ENCODE measurements around the gene HOXA10. TPM values are rescaled to one million over a fixed set of nuclear protein-coding genes. Genes with fewer than 3 reads are reported as not detected.

Gene HOXA10
- total RNA-seq, 2 experiments from 2014 or later: not detected

- Mint-ChIP-seq H3K4me1 (ENCODE audit: low read depth) (peaks cover 16% of the 10 kb centered on the region), H3K36me3 (ENCODE audit: low read depth) (no peaks in the 10 kb centered on the region), H3K27ac (no peak overlapping the region), H3K27me3 (ENCODE audit: low read depth) (peaks cover 79% of the 10 kb centered on the region), H3K4me3 (no peak overlapping the region), H3K9me3 (no peaks in the 10 kb centered on the region)
- no peak for DNase-seq
- intact Hi-C loops (cut with micrococcal nuclease): loop anchor here (2.0 to 5.0 kb wide), 3 partner anchors 366 to 881 kb away; no protein-coding TSS in a partner anchor
- CTCF ChIA-PET: interaction anchor here (0.8 to 2.4 kb wide), 12 partner anchors 11 to 709 kb away, joined by 3 to 12 read pairs (median 4); partner anchors contain the start of gene EVX1
Observed at GRCh38 chr7:27211084-27211446, 36.9 kb upstream of the HOXA10 start.

DNA sequence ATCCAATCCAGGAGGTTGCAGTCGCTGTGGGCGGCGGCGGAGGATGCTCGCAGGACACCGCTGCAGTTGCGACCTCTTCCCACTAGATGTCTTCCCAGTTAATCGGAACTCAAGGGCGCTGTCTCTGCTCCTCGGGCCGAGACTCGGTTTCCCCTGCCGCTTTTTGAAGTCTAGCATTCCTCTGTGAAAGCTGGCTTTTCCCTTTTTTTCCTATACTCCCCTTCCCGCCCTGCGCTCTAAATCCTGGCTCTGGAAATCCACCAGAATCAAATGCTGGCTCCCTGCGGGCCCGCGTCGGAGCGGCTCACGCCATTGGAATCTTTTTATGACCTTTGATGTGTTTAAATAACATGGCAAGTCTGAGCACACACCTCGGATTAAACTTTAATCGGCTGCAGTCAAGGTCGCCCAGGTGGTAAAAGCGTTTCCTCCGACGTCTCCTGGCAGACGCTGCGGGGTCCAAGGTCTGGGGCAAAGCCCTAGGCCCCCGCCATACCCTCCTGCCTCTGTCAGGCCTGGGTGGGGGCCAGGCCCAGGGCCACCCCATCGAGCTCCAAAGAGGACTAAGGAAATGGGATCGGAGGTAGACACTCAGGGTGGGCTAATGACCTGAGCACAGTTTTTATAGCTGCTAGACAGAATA, 36.4 kb upstream of the HOXA10 start:
- DNase-seq: peak; percentile 67
- no peaks in the 10 kb centered on the region for H3K9me3 Mint-ChIP-seq
- H3K4me1 Mint-ChIP-seq (ENCODE audit: low read depth): peaks cover 20% of the 10 kb centered on the region
- H3K36me3 Mint-ChIP-seq (ENCODE audit: low read depth): no peaks in the 10 kb centered on the region
- CTCF ChIA-PET: interaction anchor here (0.6 to 2.4 kb wide), 16 partner anchors 11 to 1577 kb away, joined by 3 to 12 read pairs (median 4); partner anchors contain the start of gene EVX1
- H3K27ac Mint-ChIP-seq: no peak overlapping the region
- intact Hi-C loops (cut with micrococcal nuclease): loop anchor here (2.0 to 5.0 kb wide), 3 partner anchors 366 to 882 kb away; no protein-coding TSS in a partner anchor
- H3K4me3 Mint-ChIP-seq: no peak overlapping the region
- H3K27me3 Mint-ChIP-seq (ENCODE audit: low read depth): peaks cover 80% of the 10 kb centered on the region

DNA sequence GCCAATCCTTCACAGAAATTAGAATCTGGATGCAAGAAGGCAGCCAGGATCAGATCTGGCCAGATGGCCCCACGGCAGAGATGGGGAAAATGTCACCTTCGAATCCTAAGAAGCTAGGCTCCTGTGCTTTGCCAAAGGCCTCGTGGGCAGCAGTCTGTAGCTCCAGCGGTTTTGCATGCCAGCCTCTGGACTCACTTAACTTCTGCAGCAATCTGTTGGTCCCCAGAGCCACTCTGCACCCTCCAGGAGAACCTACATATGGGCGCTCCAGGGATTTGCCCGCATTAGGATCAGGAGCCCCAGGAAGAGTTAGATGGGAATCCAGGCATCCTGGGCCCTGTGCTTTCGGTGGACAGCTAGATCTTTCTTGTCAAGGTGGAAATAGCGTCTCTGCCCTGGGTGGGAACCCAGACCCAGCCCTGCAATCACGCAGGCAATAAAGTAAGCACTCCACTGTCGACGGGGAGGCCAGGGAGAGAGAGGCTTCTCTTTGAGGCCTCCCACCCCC, 35.9 kb upstream of the HOXA10 start:
- CTCF ChIA-PET: interaction anchor here (0.6 to 2.4 kb wide), 15 partner anchors 11 to 1577 kb away, joined by 3 to 12 read pairs (median 4); no protein-coding TSS in a partner anchor
- H3K36me3 Mint-ChIP-seq (ENCODE audit: low read depth): no peaks in the 10 kb centered on the region
- DNase-seq: no peak
- H3K4me1 Mint-ChIP-seq (ENCODE audit: low read depth): peaks cover 22% of the 10 kb centered on the region
- intact Hi-C loops (cut with micrococcal nuclease): loop anchor here (2.0 to 5.0 kb wide), 3 partner anchors 367 to 882 kb away; no protein-coding TSS in a partner anchor
- H3K27me3 Mint-ChIP-seq (ENCODE audit: low read depth): peaks cover 84% of the 10 kb centered on the region
- no peak overlapping the region for H3K4me3 Mint-ChIP-seq
- no peak overlapping the region for H3K27ac Mint-ChIP-seq
- H3K9me3 Mint-ChIP-seq: no peaks in the 10 kb centered on the region

DNA sequence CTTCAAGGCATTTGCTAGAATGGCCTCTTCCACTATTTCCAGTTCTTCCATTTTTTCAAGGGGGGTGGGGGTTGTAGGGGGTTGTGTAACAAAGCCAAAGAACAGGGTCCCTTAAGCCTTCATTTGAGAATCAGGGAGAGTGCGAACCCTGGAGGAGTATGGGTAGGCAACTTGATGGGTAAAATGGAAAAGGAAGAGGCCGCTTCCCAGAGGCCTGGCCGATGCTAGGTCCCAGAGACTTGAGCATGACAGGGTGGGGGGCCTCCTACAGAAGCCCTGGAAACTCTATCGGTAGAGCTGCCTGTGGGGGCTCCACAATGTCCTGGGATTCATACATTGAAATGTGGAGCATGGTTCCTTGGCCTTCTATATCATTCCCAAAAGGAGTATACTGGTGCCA, 34.9 kb upstream of the HOXA10 start:
- Mint-ChIP-seq H3K4me3 (no peak overlapping the region), H3K27me3 (ENCODE audit: low read depth) (peaks cover 88% of the 10 kb centered on the region), H3K36me3 (ENCODE audit: low read depth) (no peaks in the 10 kb centered on the region), H3K9me3 (no peaks in the 10 kb centered on the region), H3K4me1 (ENCODE audit: low read depth) (peaks cover 27% of the 10 kb centered on the region), H3K27ac (no peak overlapping the region)
- CTCF ChIA-PET: interaction anchor here (0.8 to 2.1 kb wide), 7 partner anchors 8 to 816 kb away, joined by 3 to 12 read pairs (median 4); no protein-coding TSS in a partner anchor
- intact Hi-C loops (cut with micrococcal nuclease): no loop called here
- DNase-seq: no peak

DNA sequence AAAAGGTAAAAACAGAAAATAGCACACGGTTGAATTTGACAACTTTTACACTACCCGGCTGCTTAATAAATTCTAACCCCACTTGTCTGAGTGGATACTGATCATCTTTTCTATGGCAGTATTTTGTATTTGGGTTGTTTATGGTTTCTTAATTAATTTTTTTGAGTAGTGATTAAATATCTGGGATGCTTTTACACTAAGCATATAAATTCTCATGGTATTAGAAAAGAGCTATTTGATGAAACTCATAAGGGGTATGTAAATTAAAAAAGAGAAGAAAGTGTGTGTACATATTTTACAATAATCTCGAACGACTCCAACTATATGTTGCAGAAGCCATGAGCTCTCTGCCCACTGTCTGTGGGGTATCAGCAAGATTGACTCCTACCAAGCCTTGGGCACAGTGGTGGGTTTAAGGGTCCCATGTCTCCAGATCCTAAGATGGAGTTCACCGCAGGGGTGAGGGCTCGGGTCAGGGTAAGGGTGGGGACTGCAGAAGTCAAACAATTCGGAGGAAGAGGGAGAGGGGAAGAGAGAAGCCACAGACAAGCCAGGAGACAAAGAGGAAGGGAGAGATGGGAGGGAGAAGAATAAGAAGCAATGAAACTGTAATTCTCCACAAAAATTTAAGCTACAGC, 33.3 kb upstream of the HOXA10 start:
- Mint-ChIP-seq H3K4me3 (no peak overlapping the region), H3K36me3 (ENCODE audit: low read depth) (no peaks in the 10 kb centered on the region), H3K9me3 (no peaks in the 10 kb centered on the region), H3K27ac (no peak overlapping the region), H3K27me3 (ENCODE audit: low read depth) (peaks cover 89% of the 10 kb centered on the region), H3K4me1 (ENCODE audit: low read depth) (peaks cover 25% of the 10 kb centered on the region)
- DNase-seq: no peak
- CTCF ChIA-PET: interaction anchor here (0.9 to 2.0 kb wide), 3 partner anchors 12 to 371 kb away, joined by 3 to 9 read pairs (median 4); no protein-coding TSS in a partner anchor
- intact Hi-C loops (cut with micrococcal nuclease): no loop called here

GRCh38 chr7:27205325-27206280, 31.5 kb upstream of the HOXA10 start:
- H3K27ac Mint-ChIP-seq: no peak overlapping the region
- intact Hi-C loops (cut with micrococcal nuclease): no loop called here

DNA sequence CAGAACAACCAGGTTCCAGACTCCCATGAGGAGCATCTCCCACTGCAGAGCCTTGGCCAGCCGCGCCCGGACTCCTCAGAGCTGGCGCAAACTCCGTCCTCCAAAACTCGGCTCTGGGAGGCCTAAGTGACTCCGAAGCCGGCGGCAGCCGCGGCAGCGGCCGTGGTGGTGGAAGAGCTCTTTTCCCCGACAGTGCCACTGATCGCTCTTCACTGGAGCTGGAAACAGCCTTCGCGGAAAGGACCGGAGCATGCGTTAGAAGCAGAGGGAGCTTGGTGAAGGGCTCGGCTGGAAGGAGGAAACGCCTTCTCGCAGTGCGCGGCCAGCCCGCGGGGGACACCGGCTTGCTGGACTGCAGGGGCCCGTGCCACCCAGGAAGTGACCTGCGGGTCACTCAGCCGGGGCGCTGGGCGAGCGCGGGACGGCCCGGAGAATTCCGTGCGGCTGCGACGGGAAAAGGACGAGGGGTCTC, 30.8 kb upstream of the HOXA10 start:
- no peak for DNase-seq
- CTCF ChIA-PET: interaction anchor here (1.0 kb wide), 2 partner anchors 8 to 9 kb away, joined by 3 to 4 read pairs; no protein-coding TSS in a partner anchor
- H3K4me3 Mint-ChIP-seq: no peak overlapping the region
- H3K9me3 Mint-ChIP-seq: no peaks in the 10 kb centered on the region
- H3K27ac Mint-ChIP-seq: no peak overlapping the region
- H3K4me1 Mint-ChIP-seq (ENCODE audit: low read depth): peaks cover 38% of the 10 kb centered on the region
- H3K36me3 Mint-ChIP-seq (ENCODE audit: low read depth): no peaks in the 10 kb centered on the region
- intact Hi-C loops (cut with micrococcal nuclease): loop anchor here (5.0 kb wide), 1 partner anchor 38 kb away; the partner anchor contains the start of gene HOXA9
- H3K27me3 Mint-ChIP-seq (ENCODE audit: low read depth): peaks cover 86% of the 10 kb centered on the region

More at GRCh38 chr7:27205325-27206280, 31.5 kb upstream of the HOXA10 start:
- CTCF ChIA-PET: interaction anchor here (1.0 kb wide), 1 partner anchor 8 kb away, joined by 3 read pairs; no protein-coding TSS in a partner anchor
- Mint-ChIP-seq H3K9me3 (no peaks in the 10 kb centered on the region), H3K4me1 (ENCODE audit: low read depth) (peaks cover 39% of the 10 kb centered on the region), H3K36me3 (ENCODE audit: low read depth) (no peaks in the 10 kb centered on the region), H3K4me3 (no peak overlapping the region), H3K27me3 (ENCODE audit: low read depth) (peaks cover 89% of the 10 kb centered on the region)
- DNase-seq: no peak

DNA sequence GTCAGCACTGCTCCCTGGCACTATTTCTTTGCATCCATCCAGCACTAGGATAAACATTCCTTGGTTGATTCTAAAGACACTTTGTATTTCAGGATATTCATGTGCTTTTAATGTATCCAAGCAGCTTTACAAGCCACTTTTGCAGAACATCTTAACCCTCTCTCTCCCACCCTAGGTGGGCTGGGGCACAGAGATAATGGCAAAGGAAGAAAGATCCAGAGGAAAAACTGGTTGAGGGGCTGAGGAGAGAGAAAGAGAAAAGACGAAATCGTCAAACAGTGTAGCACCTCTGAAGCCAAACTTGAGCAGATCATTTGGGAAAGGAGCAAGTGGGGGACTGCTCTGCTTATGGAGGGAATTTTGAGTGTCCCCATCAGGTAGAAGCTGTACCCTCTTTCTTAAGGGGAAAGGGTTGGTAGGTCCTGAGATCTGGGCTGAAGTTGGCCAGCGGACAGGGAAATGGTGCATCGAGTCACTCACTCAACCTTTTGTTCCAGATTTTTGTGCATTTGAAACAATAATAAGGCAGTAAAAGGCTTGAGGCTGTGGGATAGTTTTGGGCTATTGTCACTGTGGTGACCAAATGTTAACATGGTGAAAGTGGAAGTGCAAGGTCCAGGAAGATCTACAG, 30.0 kb upstream of the HOXA10 start:
- Mint-ChIP-seq H3K4me3 (no peak overlapping the region), H3K27ac (no peak overlapping the region), H3K9me3 (no peaks in the 10 kb centered on the region), H3K4me1 (ENCODE audit: low read depth) (peaks cover 39% of the 10 kb centered on the region), H3K36me3 (ENCODE audit: low read depth) (no peaks in the 10 kb centered on the region), H3K27me3 (ENCODE audit: low read depth) (peaks cover 81% of the 10 kb centered on the region)
- intact Hi-C loops (cut with micrococcal nuclease): loop anchor here (1.0 to 5.0 kb wide), 2 partner anchors 9 to 37 kb away; partner anchors contain the start of gene HOXA9
- no peak for DNase-seq
- CTCF ChIA-PET: interaction anchor here (0.9 to 1.0 kb wide), 3 partner anchors 8 to 373 kb away, joined by 3 to 4 read pairs (median 3); no protein-coding TSS in a partner anchor

DNA sequence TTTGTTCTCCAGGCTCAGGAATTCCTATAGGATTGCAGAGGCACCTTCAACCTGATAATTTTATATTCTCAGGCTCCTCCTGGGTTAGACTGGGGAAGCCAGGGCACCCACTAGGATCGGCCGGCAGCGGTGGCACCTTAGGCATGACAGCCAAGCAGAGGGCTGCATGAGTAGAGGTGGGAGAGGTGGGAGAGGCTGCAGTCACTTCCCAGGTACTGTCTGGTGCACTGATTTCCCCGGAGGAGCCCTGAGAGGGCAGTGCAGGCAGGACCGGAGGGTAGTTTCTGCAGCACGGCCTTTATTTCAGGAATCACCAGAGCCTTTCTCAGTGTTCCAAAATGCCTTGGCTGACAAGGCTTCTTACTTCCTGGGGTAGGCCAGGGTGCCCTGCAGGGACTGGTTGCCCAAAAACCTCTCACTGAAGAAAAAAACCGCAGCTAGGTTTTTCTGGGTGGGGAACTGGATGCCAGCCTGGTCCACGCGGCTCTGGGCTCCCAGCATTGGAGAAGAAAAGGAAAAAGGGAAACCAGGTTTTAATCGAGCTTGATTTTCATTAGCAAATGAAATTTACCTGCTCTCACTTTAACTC, 29.3 kb upstream of the HOXA10 start:
- CTCF ChIA-PET: interaction anchor here (0.9 to 1.2 kb wide), 2 partner anchors 52 to 373 kb away, joined by 3 read pairs; no protein-coding TSS in a partner anchor
- Mint-ChIP-seq H3K27ac (no peak overlapping the region), H3K4me1 (ENCODE audit: low read depth) (peaks cover 43% of the 10 kb centered on the region), H3K4me3 (no peak overlapping the region), H3K36me3 (ENCODE audit: low read depth) (no peaks in the 10 kb centered on the region), H3K9me3 (no peaks in the 10 kb centered on the region), H3K27me3 (ENCODE audit: low read depth) (peaks cover 81% of the 10 kb centered on the region)
- intact Hi-C loops (cut with micrococcal nuclease): loop anchor here (1.0 to 5.0 kb wide), 2 partner anchors 8 to 36 kb away; partner anchors contain the start of gene HOXA9
- no peak for DNase-seq

DNA sequence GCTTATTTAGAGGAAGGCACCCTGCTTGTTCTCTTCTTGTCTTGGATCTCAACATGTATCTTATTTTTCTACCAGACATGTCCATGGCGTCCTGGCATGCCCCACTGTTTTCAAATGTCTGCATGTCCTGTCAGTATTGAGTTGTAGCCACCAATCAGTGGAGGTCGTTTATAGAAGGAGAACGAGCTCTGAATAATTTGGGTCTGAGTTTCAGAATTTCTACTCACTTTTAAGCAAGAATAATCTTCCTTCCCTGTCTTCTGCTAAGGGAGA, 28.7 kb upstream of the HOXA10 start:
- no peaks in the 10 kb centered on the region for H3K36me3 Mint-ChIP-seq (ENCODE audit: low read depth)
- intact Hi-C loops (cut with micrococcal nuclease): loop anchor here (1.0 to 5.0 kb wide), 2 partner anchors 7 to 35 kb away; partner anchors contain the start of gene HOXA9

More for the DNA sequence above, 28.7 kb upstream of the HOXA10 start:
- Mint-ChIP-seq H3K4me1 (ENCODE audit: low read depth) (peaks cover 46% of the 10 kb centered on the region), H3K27ac (no peak overlapping the region), H3K4me3 (no peak overlapping the region), H3K9me3 (no peaks in the 10 kb centered on the region), H3K27me3 (ENCODE audit: low read depth) (peaks cover 85% of the 10 kb centered on the region)
- no peak for DNase-seq
- CTCF ChIA-PET: interaction anchor here (0.6 to 1.2 kb wide), 2 partner anchors 40 to 52 kb away, joined by 3 read pairs; no protein-coding TSS in a partner anchor

Measured in activated naive CD4-positive, alpha-beta T cell treated with anti-CD3 and anti-CD28 coated beads for 36 hours (primary cell).